H1 (cell line): Measurements from ENCODE around the gene SDC4. TPM values are rescaled to one million over a fixed set of nuclear protein-coding genes. Genes with fewer than 3 reads are reported as not detected.
A peak's percentile ranks its signal among the peaks of the same experiment; 100 is the strongest.

Experiments used
- BACH1 ChIP-seq: IDR thresholded peaks from 2 replicates; pipeline ENCODE4 v1.6.1; 2012; ENCODE audit warnings: low read length, improper control_type of control experiment
- CBX5 ChIP-seq: fragments of 300-800, 300-1000 bp; sonication (generic); IDR thresholded peaks from 2 replicates; pipeline ENCODE4 v1.7.1; 2016; ENCODE audit warnings: antibody characterized with exemption, low read length, low read depth
- EGR1 ChIP-seq: IDR thresholded peaks from 2 replicates; pipeline ENCODE4 v1.6.1; 2011; ENCODE audit warnings: low read depth, low read length, borderline replicate concordance
- EP300 ChIP-seq, 2 experiments: IDR thresholded peaks; 1 replicate in 1 of 2; 2 replicates in 1 of 2; pipeline ENCODE4 v1.6.1; 2011 to 2012; ENCODE audit warnings: low read depth in 2 of 2, low read length in 2 of 2, mild to moderate bottlenecking in 2 of 2, borderline replicate concordance in 1 of 2, inconsistent platforms in 1 of 2, moderate library complexity in 1 of 2
- GABPA ChIP-seq: IDR thresholded peaks from 2 replicates; pipeline ENCODE4 v1.6.1; 2011; ENCODE audit warnings: mild to moderate bottlenecking, low read length, moderate library complexity, borderline replicate concordance; ENCODE audit not compliant: insufficient read depth
- RAD21 ChIP-seq, 2 experiments: IDR thresholded peaks in 1 of 2; conservative IDR thresholded peaks in 1 of 2; 2 replicates each; pipeline ENCODE4 v1.6.1; 2011; ENCODE audit warnings: low read depth in 2 of 2, low read length in 2 of 2, improper control_type of control experiment in 1 of 2, inconsistent platforms in 1 of 2, mild to moderate bottlenecking in 1 of 2, moderate library complexity in 1 of 2
- RFX5 ChIP-seq: IDR thresholded peaks from 2 replicates; pipeline ENCODE4 v1.6.1; 2011; ENCODE audit warnings: low read depth, low read length, improper control_type of control experiment, borderline replicate concordance
- RNF2 ChIP-seq: fragments of 200-900, 300-1000 bp; sonication (generic); IDR thresholded peaks from 2 replicates; pipeline ENCODE4 v1.7.1; 2016; ENCODE audit warnings: borderline replicate concordance, low read depth, mild to moderate bottlenecking, antibody characterized with exemption, low read length; ENCODE audit not compliant: poor library complexity, severe bottlenecking; ENCODE audit errors: missing control alignments
- RXRA ChIP-seq: IDR thresholded peaks from 2 replicates; pipeline ENCODE4 v1.6.1; 2011; ENCODE audit warnings: low read depth, mild to moderate bottlenecking, low read length, moderate library complexity; ENCODE audit not compliant: insufficient read depth
- SAP30 ChIP-seq: fragments of 300-600 bp; sonication (generic); IDR thresholded peaks from 2 replicates; pipeline ENCODE4 v1.7.1; 2012; ENCODE audit warnings: low read length, moderate library complexity, mild to moderate bottlenecking, inconsistent platforms; ENCODE audit not compliant: insufficient read depth, insufficient replicate concordance
- SIN3A ChIP-seq, 2 experiments: IDR thresholded peaks in 1 of 2; conservative IDR thresholded peaks in 1 of 2; 2 replicates each; pipeline ENCODE4 v1.6.1; 2011 to 2012; ENCODE audit warnings: low read length in 2 of 2, improper control_type of control experiment in 1 of 2, low read depth in 1 of 2, mild to moderate bottlenecking in 1 of 2
- SRF ChIP-seq: IDR thresholded peaks from 2 replicates; pipeline ENCODE4 v1.6.1; 2011; ENCODE audit warnings: mild to moderate bottlenecking, low read depth, low read length, moderate library complexity
- TAF1 ChIP-seq: IDR thresholded peaks from 2 replicates; pipeline ENCODE4 v1.6.1; 2011; ENCODE audit warnings: mild to moderate bottlenecking, low read depth, low read length
- TEAD4 ChIP-seq: IDR thresholded peaks from 2 replicates; pipeline ENCODE4 v1.6.1; 2012; ENCODE audit warnings: low read depth, low read length, inconsistent platforms, mixed read lengths
- ZNF274 ChIP-seq: IDR thresholded peaks from 2 replicates; pipeline ENCODE4 v1.7.0; 2012; ENCODE audit warnings: low read length, borderline replicate concordance; ENCODE audit errors: extremely low read depth
- polyA plus RNA-seq, 7 experiments: library from polyadenylated mRNA; depleted of rRNA in 3 of 7; stranded (reverse) in 5 of 7; unstranded in 2 of 7; fragments of >200 nt in 5 of 7; fragments of 200-250 nt in 2 of 7; gene quantifications; 1 replicate in 5 of 7; 2 replicates in 1 of 7; 4 replicates in 1 of 7; pipeline versions ENCODE4 v1.2.1 to v1.2.3, GENCODE V29; 2011 to 2013; ENCODE audit warnings: missing spikeins in 2 of 7, mixed read lengths in 2 of 7
- total RNA-seq: library from RNA; stranded (reverse); fragmentation: NEBNext Ultra II Directional; extraction: Animal tissue kit (Norgen Biotek cat#: 25700); gene quantifications from 2 replicates; pipeline ENCODE4 v1.2.1, GENCODE V29; 2021
- TF ChIP-seq, protein P1 (sequence below): IDR thresholded peaks from 2 replicates; pipeline ENCODE4 v1.6.1; 2011; ENCODE audit warnings: low read depth, mild to moderate bottlenecking, low read length; ENCODE audit not compliant: insufficient read depth
- TF ChIP-seq, protein P2 (sequence below), 3 experiments: IDR thresholded peaks; 1 replicate in 2 of 3; 2 replicates in 1 of 3; pipeline versions ENCODE4 v1.5.1 to v1.6.1; 2011; ENCODE audit warnings: low read length in 3 of 3, mild to moderate bottlenecking in 3 of 3, inconsistent platforms in 2 of 3, low read depth in 1 of 3, moderate library complexity in 1 of 3; ENCODE audit not compliant: insufficient read depth in 1 of 3; ENCODE audit errors: control extremely low read depth in 1 of 3
- TF ChIP-seq, protein P3 (sequence below): IDR thresholded peaks from 2 replicates; pipeline ENCODE4 v1.6.1; 2012; ENCODE audit warnings: inconsistent platforms

The SDC4 gene
- total and polyA plus RNA-seq, 2 of the 8 experiments (the other 6 are each of a cell fraction or from before 2014, with no cell fraction given): 34.6 to 60.2 TPM

DNA sequence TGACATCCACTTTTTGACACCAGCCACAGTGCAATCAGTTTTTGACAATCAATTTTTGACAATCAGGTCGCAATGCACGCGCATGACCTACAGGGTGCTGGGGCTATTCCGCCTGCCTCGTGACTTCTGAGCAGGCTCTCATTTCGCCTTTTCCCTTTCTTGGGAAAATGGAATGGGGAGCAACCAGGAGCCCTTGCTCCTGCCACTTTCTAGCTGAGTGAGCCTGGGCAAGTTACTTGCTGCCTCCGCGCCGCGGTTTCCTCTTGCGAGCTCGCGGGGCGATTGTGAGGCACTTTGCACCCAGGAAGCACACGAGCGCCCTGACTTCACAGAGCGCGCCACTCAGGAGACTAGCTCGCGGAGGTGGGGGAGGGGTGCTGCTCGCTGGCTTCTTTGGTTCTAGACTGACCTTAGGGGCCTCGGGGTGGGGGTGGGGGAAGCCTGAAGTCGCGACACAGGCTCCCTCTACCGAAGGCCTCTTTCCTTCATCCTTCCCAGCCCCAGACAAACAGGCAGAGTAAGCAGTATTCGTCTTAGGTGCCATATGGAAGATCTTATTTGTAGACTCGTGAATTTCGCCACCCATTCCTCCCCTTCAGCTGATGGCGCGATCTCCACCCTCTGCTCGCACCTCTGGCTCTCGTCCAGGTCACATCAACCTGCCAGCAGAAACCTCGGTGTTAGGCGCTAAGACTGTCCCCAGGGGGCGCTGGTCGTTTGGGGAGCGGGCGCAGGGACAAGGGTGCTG lies 25.3 kb upstream of the SDC4 start (continued):
- TF ChIP-seq EP300 (IDR thresholded peaks at IDR 0.05; ENCODE audit: borderline replicate concordance in 1 of 2, low read depth in 2 of 2, low read length in 2 of 2) (no peak), ZNF274 (no peak), EGR1 (no peak), SRF (no peak), RNF2 (no peak), RFX5 (no peak), RAD21 (IDR thresholded peaks at IDR 0.05 in 1 of 2, conservative IDR thresholded peaks at IDR 0.05 in 1 of 2; ENCODE audit: low read depth in 2 of 2, low read length in 2 of 2) (peak; percentile 77 to 85), GABPA (peak; percentile 21; the same call in 1 of the 2 replicates), SIN3A (conservative IDR thresholded peaks at IDR 0.05 in 1 of 2, IDR thresholded peaks at IDR 0.05 in 1 of 2; ENCODE audit: low read depth in 1 of 2, low read length in 2 of 2) (peak; percentile 37 to 41; a peak in 1 of 4 replicates), RXRA (no peak), SAP30 (no peak), TAF1 (no peak), CBX5 (no peak), BACH1 (no peak), TEAD4 (no peak)
- TF ChIP-seq, protein P1, sequence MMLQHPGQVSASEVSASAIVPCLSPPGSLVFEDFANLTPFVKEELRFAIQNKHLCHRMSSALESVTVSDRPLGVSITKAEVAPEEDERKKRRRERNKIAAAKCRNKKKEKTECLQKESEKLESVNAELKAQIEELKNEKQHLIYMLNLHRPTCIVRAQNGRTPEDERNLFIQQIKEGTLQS: no peak
- TF ChIP-seq, protein P2, sequence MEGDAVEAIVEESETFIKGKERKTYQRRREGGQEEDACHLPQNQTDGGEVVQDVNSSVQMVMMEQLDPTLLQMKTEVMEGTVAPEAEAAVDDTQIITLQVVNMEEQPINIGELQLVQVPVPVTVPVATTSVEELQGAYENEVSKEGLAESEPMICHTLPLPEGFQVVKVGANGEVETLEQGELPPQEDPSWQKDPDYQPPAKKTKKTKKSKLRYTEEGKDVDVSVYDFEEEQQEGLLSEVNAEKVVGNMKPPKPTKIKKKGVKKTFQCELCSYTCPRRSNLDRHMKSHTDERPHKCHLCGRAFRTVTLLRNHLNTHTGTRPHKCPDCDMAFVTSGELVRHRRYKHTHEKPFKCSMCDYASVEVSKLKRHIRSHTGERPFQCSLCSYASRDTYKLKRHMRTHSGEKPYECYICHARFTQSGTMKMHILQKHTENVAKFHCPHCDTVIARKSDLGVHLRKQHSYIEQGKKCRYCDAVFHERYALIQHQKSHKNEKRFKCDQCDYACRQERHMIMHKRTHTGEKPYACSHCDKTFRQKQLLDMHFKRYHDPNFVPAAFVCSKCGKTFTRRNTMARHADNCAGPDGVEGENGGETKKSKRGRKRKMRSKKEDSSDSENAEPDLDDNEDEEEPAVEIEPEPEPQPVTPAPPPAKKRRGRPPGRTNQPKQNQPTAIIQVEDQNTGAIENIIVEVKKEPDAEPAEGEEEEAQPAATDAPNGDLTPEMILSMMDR (IDR thresholded peaks at IDR 0.05; ENCODE audit: control extremely low read depth in 1 of 3, insufficient read depth in 1 of 3, low read depth in 1 of 3, low read length in 3 of 3): peak; percentile 88 to 96 (median 92)
- TF ChIP-seq, protein P3, sequence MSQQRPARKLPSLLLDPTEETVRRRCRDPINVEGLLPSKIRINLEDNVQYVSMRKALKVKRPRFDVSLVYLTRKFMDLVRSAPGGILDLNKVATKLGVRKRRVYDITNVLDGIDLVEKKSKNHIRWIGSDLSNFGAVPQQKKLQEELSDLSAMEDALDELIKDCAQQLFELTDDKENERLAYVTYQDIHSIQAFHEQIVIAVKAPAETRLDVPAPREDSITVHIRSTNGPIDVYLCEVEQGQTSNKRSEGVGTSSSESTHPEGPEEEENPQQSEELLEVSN: 0 out of 2 replicates have a peak, but pooled peaks have one; percentile 5
